Kidney epithelial cell (primary cell): Measurements from ENCODE around the gene OGFOD2. TPM values are rescaled to one million over a fixed set of nuclear protein-coding genes. Genes with fewer than 3 reads are reported as not detected.

Source experiments
- DNase-seq: peaks from one replicate; pipeline ENCODE4 v3.0.0-alpha.2; 2010; ENCODE audit warnings: low read depth
- H3K27me3 ChIP-seq: 2 replicates; pipeline ENCODE4 v1.6.0; 2011; ENCODE audit warnings: low read length; ENCODE audit not compliant: control insufficient read depth, insufficient read depth
- H3K36me3 ChIP-seq: 2 replicates; pipeline ENCODE4 v1.5.1; 2011; ENCODE audit warnings: low read length; ENCODE audit not compliant: control insufficient read depth, insufficient read depth
- H3K4me3 ChIP-seq: 2 replicates; pipeline ENCODE4 v1.5.1; 2011; ENCODE audit warnings: low read depth, mild to moderate bottlenecking, control low read depth, low read length
- total RNA-seq: library from RNA; depleted of rRNA; stranded (reverse); fragments of >200 nt; gene quantifications from 2 replicates; pipeline ENCODE4 v1.2.3, GENCODE V29; 2015
- TF ChIP-seq, protein P1 (sequence below): IDR thresholded peaks from 2 replicates; pipeline ENCODE4 v1.5.1; 2011; ENCODE audit warnings: mild to moderate bottlenecking, moderate library complexity, low read length, control low read depth, inconsistent platforms; ENCODE audit not compliant: insufficient read depth, poor library complexity, severe bottlenecking

Gene OGFOD2
- total RNA-seq, 1 donor from 2014 or later = 13.0 TPM

GRCh38 chr12:122994781-122995502 is 19.9 kb downstream of the OGFOD2 start:
- TF ChIP-seq, protein P1, sequence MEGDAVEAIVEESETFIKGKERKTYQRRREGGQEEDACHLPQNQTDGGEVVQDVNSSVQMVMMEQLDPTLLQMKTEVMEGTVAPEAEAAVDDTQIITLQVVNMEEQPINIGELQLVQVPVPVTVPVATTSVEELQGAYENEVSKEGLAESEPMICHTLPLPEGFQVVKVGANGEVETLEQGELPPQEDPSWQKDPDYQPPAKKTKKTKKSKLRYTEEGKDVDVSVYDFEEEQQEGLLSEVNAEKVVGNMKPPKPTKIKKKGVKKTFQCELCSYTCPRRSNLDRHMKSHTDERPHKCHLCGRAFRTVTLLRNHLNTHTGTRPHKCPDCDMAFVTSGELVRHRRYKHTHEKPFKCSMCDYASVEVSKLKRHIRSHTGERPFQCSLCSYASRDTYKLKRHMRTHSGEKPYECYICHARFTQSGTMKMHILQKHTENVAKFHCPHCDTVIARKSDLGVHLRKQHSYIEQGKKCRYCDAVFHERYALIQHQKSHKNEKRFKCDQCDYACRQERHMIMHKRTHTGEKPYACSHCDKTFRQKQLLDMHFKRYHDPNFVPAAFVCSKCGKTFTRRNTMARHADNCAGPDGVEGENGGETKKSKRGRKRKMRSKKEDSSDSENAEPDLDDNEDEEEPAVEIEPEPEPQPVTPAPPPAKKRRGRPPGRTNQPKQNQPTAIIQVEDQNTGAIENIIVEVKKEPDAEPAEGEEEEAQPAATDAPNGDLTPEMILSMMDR = no peak
- Histone ChIP-seq H3K36me3 (no peaks in the 10 kb centered on the region), H3K27me3 (no peaks in the 10 kb centered on the region), H3K4me3 (no peak overlapping the region)
- no peak for DNase-seq

- H3K36me3 ChIP-seq = no peaks in the 10 kb centered on the region
- TF ChIP-seq, protein P1 = no peak
- H3K27me3 ChIP-seq = no peaks in the 10 kb centered on the region
- H3K4me3 ChIP-seq = no peak overlapping the region
- no peak for DNase-seq
Measured at GRCh38 chr12:122995503-122996187, 20.6 kb downstream of the OGFOD2 start.

DNA sequence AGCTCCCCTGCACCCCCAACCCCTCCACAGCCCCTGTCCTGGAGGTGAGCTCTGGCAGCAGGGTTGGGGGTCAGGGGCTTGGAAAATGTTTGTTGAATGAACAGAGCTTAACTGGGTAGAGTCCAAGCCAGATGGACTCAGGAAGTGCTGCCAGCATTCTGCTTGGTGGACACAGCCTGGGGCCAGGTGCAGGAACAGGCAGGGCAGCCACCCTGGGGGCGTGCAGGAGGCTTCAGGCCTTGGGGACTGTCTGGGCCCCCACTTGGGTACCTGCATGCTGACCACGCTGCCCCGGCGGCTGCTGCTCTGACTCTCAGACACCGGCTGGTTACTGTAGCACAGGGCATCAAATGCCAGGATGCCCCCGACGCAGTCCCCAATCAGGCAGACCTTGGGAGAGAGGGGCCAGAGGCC is 21.2 kb downstream of the OGFOD2 start:
- no peaks in the 10 kb centered on the region for H3K36me3 ChIP-seq
- H3K27me3 ChIP-seq = no peaks in the 10 kb centered on the region
- H3K4me3 ChIP-seq = no peak overlapping the region
- TF ChIP-seq, protein P1 = no peak
- no peak for DNase-seq

- no peaks in the 10 kb centered on the region for H3K36me3 ChIP-seq
- no peak for DNase-seq
- TF ChIP-seq, protein P1 = no peak
- H3K4me3 ChIP-seq = no peak overlapping the region
- H3K27me3 ChIP-seq = no peaks in the 10 kb centered on the region
Measured at GRCh38 chr12:122996621-122997342, 21.7 kb downstream of the OGFOD2 start.

DNA sequence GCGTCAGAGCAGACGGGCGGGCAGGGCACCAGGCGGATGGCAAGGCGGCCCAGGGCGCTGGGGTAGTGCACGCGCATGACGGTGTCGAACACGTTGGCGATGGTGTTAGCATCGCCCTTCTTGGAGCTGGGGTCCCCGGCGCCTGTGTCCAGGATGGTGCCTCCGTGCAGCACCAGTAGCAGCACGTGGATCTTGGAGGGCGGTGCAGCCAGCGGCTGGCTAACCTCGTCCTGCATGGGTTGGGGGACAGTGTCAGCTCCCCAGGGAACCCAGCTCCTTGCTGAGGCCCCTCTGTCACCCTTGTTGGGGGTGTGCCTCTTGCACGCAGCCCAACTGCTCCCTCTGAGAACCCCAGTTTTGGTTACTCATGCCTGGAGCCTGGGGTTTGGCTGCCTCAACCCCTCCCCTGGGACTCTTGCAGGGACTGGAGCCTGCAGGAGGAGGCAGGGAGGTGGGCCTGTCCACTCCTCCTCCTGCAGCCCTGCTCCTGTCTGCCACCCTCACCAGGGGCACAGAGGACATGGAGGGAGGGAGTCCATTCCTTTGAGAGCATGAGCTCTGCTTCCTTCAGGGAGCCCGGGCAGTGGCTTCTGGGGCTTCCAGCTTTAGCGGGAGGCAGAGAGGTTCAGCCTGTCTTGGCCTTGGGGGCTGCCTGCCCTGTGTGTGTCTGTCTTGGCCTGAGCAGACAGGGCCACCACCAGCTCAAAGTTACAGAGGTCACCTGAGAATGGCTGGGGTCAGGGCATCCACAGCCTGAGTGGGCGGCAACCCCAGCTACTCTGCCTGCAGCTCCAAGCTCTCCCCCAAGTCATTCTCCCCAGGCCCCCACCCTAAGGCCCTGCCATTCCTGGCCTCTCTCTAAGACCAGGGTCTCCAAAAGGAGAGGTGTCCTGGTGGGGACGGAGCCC is 22.6 kb downstream of the OGFOD2 start:
- TF ChIP-seq, protein P1 = no peak
- DNase-seq = no peak
- Histone ChIP-seq H3K36me3 (no peaks in the 10 kb centered on the region), H3K27me3 (no peaks in the 10 kb centered on the region), H3K4me3 (no peak overlapping the region)
